Vagina (tissue), 2 donors: ENCODE measurements around the gene PRR13. TPM values are rescaled to one million over a fixed set of nuclear protein-coding genes. Genes with fewer than 3 reads are reported as not detected.

ENCODE experiments used
- DNase-seq, 2 donors: peaks; one replicate each; pipeline ENCODE4 v3.0.0-alpha.2; 2017; ENCODE audit errors: extremely low spot score in 2 of 2
- H3K27ac ChIP-seq: fragments of 200-600 bp; sonication (generic); one replicate; pipeline ENCODE4 v1.5.1; 2019
- H3K27me3 ChIP-seq: fragments of 200-600 bp; sonication (generic); one replicate; pipeline ENCODE4 v1.5.1; 2019
- H3K36me3 ChIP-seq, 2 donors: fragments of 200-600 bp; sonication (generic); one replicate each; pipeline ENCODE4 v1.5.1; 2017 to 2019
- H3K4me1 ChIP-seq: fragments of 200-600 bp; sonication (generic); one replicate; pipeline ENCODE4 v1.5.1; 2019
- H3K4me3 ChIP-seq, 2 donors: fragments of 200-600 bp; sonication (generic); 1 replicate in 1 of 2; 2 replicates in 1 of 2; pipeline ENCODE4 v1.5.1; 2016 to 2019
- H3K9me3 ChIP-seq: fragments of 200-600 bp; sonication (generic); one replicate; pipeline ENCODE4 v1.5.1; 2019
- POLR2A ChIP-seq, 2 donors: fragments of 450-650 bp; IDR thresholded peaks; one replicate each; pipeline ENCODE4 v1.6.1; 2017; ENCODE audit warnings: antibody characterized with exemption in 2 of 2, mild to moderate bottlenecking in 2 of 2, moderate library complexity in 2 of 2
- POLR2AphosphoS5 ChIP-seq, 2 donors: sonication (generic); formaldehyde crosslinking; IDR thresholded peaks; one replicate each; pipeline ENCODE4 v1.9.0; 2017; ENCODE audit warnings: antibody characterized with exemption in 2 of 2, mild to moderate bottlenecking in 2 of 2, low read depth in 1 of 2; ENCODE audit not compliant: insufficient read depth in 1 of 2
- intact Hi-C: fragments of 100-400 bp; cut with DNase I; formaldehyde crosslinking; loops from one replicate; pipeline ENCODE4 v1.15.1; 2023
- total RNA-seq: library from RNA; depleted of rRNA; stranded (reverse); fragments of >200 nt; gene quantifications from one replicate; pipeline ENCODE4 v1.2.3, GENCODE V29; 2016
- TF ChIP-seq, protein P1 (sequence below), 3 experiments: fragments of 450-650 bp in 2 of 3; fragments of 200-600 bp in 1 of 3; sonication (generic) in 1 of 3; IDR thresholded peaks; one replicate each; pipeline ENCODE4 v1.5.1; 2017 to 2019; ENCODE audit warnings: antibody characterized with exemption in 3 of 3, mild to moderate bottlenecking in 2 of 3, moderate library complexity in 2 of 3

PRR13 gene
- total RNA-seq, 1 donor from 2014 or later = 54.0 TPM

DNA sequence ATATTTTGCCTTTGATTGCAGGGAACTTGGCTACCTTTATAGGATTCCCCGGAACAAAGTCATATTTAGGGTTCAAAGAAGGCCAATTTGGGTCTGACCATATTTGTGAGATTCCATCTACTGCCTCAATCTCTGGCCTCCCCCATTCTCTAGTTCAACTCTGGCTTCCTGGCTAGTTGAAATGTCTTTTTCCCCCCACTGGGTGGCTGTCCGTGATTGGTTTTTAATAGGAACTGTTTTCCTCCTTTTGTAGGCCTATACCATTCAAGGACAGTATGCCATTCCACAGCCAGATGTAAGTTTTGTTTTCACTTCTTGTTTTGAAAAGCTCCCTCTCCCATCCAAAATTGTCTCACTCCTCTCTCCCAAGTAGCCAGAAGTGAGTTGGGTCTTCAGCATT lies 24.1 kb downstream of the PRR13 start:
- Histone ChIP-seq H3K27ac (no peak overlapping the region), H3K4me3 (no peak overlapping the region), H3K9me3 (no peaks in the 10 kb centered on the region), H3K36me3 (peaks cover 4 to 100% of the 10 kb centered on the region in 2 donors), H3K4me1 (peaks cover 12% of the 10 kb centered on the region), H3K27me3 (no peaks in the 10 kb centered on the region)
- intact Hi-C loops = no loop called here
- TF ChIP-seq POLR2AphosphoS5 (IDR thresholded peaks at IDR 0.05; ENCODE audit: insufficient read depth in 1 of 2, low read depth in 1 of 2) (no peak), POLR2A (IDR thresholded peaks at IDR 0.05) (no peak)
- TF ChIP-seq, protein P1, sequence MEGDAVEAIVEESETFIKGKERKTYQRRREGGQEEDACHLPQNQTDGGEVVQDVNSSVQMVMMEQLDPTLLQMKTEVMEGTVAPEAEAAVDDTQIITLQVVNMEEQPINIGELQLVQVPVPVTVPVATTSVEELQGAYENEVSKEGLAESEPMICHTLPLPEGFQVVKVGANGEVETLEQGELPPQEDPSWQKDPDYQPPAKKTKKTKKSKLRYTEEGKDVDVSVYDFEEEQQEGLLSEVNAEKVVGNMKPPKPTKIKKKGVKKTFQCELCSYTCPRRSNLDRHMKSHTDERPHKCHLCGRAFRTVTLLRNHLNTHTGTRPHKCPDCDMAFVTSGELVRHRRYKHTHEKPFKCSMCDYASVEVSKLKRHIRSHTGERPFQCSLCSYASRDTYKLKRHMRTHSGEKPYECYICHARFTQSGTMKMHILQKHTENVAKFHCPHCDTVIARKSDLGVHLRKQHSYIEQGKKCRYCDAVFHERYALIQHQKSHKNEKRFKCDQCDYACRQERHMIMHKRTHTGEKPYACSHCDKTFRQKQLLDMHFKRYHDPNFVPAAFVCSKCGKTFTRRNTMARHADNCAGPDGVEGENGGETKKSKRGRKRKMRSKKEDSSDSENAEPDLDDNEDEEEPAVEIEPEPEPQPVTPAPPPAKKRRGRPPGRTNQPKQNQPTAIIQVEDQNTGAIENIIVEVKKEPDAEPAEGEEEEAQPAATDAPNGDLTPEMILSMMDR (IDR thresholded peaks at IDR 0.05) = no peak
- DNase-seq = no peak

DNA sequence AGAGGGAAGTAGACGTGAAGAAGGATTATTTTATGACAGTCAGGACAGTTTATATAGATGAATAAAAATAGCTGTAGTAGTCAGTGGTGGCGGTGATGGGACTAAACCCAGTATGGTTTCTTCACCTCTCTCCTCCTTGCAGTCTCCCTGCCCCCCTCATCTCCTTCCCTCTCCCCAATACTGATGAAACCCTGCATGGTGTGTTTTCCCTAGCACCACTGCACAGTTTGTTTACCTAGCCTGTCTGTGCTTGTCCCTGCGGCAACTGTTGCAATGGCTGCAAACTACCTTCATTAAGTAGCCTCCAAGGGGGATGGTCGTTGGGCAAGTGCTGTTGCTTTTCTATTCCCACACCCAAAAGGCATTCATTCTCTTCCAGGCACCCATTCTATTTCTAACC lies 25.1 kb downstream of the PRR13 start:
- peaks cover 12% of the 10 kb centered on the region for H3K4me1 ChIP-seq
- H3K36me3 ChIP-seq = peaks cover 4 to 100% of the 10 kb centered on the region in 2 donors
- no peaks in the 10 kb centered on the region for H3K9me3 ChIP-seq
- no peak overlapping the region for H3K27ac ChIP-seq
- no peak for DNase-seq
- no peak overlapping the region for H3K4me3 ChIP-seq
- TF ChIP-seq POLR2AphosphoS5 (IDR thresholded peaks at IDR 0.05; ENCODE audit: insufficient read depth in 1 of 2, low read depth in 1 of 2) = no peak
- TF ChIP-seq, protein P1 (IDR thresholded peaks at IDR 0.05) = no peak
- no peak for TF ChIP-seq POLR2A (IDR thresholded peaks at IDR 0.05)
- intact Hi-C loops = no loop called here
- no peaks in the 10 kb centered on the region for H3K27me3 ChIP-seq

DNA sequence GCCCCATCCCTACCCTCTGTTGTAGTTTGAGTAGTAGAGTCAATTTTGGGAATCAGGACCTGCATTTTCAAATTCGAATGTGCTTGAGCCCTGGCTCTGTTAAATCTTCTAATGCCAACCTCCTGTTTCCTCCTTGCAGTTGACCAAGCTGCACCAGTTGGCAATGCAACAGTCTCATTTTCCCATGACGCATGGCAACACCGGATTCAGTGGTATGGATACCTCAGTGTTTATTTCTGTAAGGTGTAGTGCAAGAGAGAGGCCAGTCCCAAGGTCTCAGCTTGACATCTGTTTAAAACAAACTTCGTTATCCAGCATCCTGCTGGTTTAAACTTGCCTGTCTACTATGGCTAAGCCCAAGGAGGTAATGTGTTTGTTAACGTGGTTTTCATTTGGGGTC lies 25.5 kb downstream of the PRR13 start:
- Histone ChIP-seq H3K27ac (no peak overlapping the region), H3K27me3 (no peaks in the 10 kb centered on the region), H3K4me1 (peaks cover 12% of the 10 kb centered on the region), H3K4me3 (no peak overlapping the region), H3K36me3 (peaks cover 4 to 100% of the 10 kb centered on the region in 2 donors), H3K9me3 (no peaks in the 10 kb centered on the region)
- TF ChIP-seq, protein P1 (IDR thresholded peaks at IDR 0.05) = no peak
- TF ChIP-seq POLR2A (IDR thresholded peaks at IDR 0.05) = no peak
- TF ChIP-seq POLR2AphosphoS5 (IDR thresholded peaks at IDR 0.05; ENCODE audit: insufficient read depth in 1 of 2, low read depth in 1 of 2) = no peak
- intact Hi-C loops = no loop called here
- DNase-seq = no peak

DNA sequence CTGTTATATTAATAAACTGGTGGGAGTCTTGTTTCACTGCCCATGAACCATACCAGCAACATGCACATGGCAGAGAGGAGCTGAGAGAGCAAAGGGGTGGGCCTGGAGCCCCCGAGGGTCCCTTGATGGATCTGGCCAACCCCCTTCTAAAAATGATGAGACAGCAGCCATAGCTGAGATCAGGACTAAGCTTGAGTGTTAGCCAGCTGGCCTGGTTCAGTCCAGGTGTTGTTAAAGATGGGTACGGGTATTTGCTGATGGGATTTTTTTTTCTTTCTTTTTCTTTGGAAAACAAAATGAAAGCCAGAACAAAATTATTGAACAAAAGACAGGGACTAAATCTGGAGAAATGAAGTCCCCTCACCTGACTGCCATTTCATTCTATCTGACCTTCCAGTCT lies 26.3 kb downstream of the PRR13 start:
- peaks cover 9% of the 10 kb centered on the region for H3K4me1 ChIP-seq
- intact Hi-C loops = no loop called here
- H3K36me3 ChIP-seq = peaks cover 4 to 96% of the 10 kb centered on the region in 2 donors

DNA sequence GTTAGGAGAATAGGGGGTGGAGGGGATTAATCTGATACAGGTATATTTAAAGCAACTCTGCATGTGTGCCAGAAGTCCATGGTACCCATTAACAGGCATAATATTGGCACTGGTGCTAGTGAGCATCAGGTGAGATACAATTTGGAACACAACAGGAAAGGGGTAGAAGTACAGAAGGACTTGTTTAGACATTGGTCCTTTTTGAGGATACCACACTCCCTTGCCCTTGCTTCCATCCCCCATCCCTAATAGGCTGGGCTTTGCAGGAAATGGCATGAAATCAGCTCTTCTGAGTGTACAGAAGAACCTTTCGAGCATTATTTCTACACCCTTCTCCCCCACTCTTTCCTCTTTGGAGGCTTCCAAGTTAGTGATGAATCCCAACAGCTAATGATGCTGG lies 26.7 kb downstream of the PRR13 start:
- Histone ChIP-seq H3K4me1 (peaks cover 5% of the 10 kb centered on the region), H3K27me3 (no peaks in the 10 kb centered on the region), H3K9me3 (no peaks in the 10 kb centered on the region), H3K36me3 (peaks cover 4 to 95% of the 10 kb centered on the region in 2 donors), H3K4me3 (no peak overlapping the region), H3K27ac (no peak overlapping the region)
- intact Hi-C loops = no loop called here
- no peak for DNase-seq
- TF ChIP-seq POLR2AphosphoS5 (IDR thresholded peaks at IDR 0.05; ENCODE audit: insufficient read depth in 1 of 2, low read depth in 1 of 2) = no peak
- TF ChIP-seq, protein P1 (IDR thresholded peaks at IDR 0.05) = no peak
- TF ChIP-seq POLR2A (IDR thresholded peaks at IDR 0.05) = no peak

More for the DNA sequence above, 26.3 kb downstream of the PRR13 start:
- no peak overlapping the region for H3K27ac ChIP-seq
- no peak for TF ChIP-seq POLR2A (IDR thresholded peaks at IDR 0.05)
- TF ChIP-seq, protein P1 (IDR thresholded peaks at IDR 0.05) = no peak
- no peak for TF ChIP-seq POLR2AphosphoS5 (IDR thresholded peaks at IDR 0.05; ENCODE audit: insufficient read depth in 1 of 2, low read depth in 1 of 2)
- H3K27me3 ChIP-seq = no peaks in the 10 kb centered on the region
- no peak for DNase-seq
- H3K4me3 ChIP-seq = no peak overlapping the region
- H3K9me3 ChIP-seq = no peaks in the 10 kb centered on the region
